IPS-NIHi11 (cell line): Measurements from ENCODE around the gene GPR137C.

Experiments
- DNase-seq: peaks from one replicate; pipeline ENCODE4 v3.0.0; 2012; ENCODE audit warnings: mixed read lengths, low spot score

GPR137C gene

DNA sequence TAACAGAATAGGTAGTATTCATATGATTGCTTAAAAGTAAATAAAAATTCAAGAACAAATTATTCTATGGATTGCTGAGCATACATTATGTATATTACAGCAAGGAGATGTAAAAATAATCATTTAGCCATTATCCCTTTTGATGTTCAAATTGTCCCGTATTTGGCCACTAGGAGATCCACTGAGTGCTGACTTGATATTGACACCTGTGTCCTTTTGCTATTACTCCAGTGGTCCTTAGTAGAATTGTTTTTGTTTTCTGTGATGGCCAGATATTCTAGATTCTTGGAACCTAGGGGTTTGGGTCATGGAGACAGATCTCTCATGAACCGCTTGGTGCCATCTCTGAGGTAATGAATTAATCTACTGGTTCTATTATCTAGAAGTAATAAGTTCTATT is 126.0 kb downstream of the GPR137C start:
- peak; percentile 13 for DNase-seq

- no peak for DNase-seq
Observed at GRCh38 chr14:52683985-52684520, 131.4 kb downstream of the GPR137C start.

DNA sequence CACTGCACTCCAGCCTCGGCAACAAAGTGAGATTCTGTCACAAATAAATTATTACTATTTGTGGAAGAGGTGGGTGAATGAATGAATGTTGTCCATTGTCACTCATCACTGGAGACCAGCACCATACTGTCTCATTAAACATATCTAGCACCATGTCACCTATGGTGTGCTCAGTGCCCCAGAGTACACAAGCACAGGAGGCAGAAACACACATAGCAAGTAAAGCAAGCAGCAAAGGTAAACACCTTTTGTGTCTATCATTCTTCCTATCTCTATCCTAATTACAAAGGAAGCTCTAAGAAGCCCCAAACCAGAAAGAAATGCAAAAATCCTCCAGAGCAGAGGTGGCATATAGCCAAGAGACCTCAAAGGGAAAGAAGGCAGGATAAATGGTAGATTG is 133.5 kb downstream of the GPR137C start:
- no peak for DNase-seq
